ENCODE measurements around the gene SMU1. TPM values are rescaled to one million over a fixed set of nuclear protein-coding genes. Genes with fewer than 3 reads are reported as not detected.

SMU1 gene
- total and polyA plus RNA-seq, 2 of the 13 experiments (the other 11 are each of a cell fraction or from before 2014, with no cell fraction given) = 12.9 to 36.6 TPM

DNA sequence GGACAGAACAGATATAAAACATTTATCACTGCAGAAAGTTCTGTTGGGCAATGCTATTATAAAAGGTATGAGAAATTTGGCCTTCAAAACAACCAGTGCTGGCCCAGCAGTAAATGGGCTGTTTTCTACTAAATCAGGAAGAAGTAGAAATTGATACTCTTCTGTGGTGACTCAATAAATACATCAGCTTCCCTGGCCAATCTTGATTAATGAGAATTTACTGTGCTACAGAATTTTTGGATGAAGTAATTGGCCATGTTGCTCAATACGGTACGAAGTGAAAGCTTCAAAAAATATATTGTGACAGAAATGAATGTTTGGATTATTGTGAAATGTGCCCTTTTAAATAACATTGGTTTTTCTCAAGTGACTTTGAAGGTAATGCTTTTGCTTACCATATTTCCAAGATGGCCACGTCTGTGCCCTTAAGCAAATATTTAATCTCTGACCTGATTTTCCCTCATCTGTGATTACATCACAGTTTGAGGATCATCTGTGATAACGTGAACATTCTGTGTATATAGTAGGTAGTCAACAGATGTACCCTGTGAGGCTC is 47.2 kb downstream of the SMU1 start (continued):
- TF ChIP-seq, protein P1, sequence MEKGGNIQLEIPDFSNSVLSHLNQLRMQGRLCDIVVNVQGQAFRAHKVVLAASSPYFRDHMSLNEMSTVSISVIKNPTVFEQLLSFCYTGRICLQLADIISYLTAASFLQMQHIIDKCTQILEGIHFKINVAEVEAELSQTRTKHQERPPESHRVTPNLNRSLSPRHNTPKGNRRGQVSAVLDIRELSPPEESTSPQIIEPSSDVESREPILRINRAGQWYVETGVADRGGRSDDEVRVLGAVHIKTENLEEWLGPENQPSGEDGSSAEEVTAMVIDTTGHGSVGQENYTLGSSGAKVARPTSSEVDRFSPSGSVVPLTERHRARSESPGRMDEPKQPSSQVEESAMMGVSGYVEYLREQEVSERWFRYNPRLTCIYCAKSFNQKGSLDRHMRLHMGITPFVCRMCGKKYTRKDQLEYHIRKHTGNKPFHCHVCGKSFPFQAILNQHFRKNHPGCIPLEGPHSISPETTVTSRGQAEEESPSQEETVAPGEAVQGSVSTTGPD (CRISPR knock-in tag; IDR thresholded peaks at IDR 0.05) = no peak
- TF ChIP-seq ZNF572 (CRISPR knock-in tag; IDR thresholded peaks at IDR 0.05) = no peak
- TF ChIP-seq ZNF34 (CRISPR knock-in tag; IDR thresholded peaks at IDR 0.05; ENCODE audit: borderline replicate concordance) = no peak
- TF ChIP-seq ZNF720 (CRISPR knock-in tag; IDR thresholded peaks at IDR 0.05) = no peak
- TF ChIP-seq CREM (IDR thresholded peaks at IDR 0.05) = peak; percentile 49; the same call in 1 of the 2 replicates
- TF ChIP-seq CREM (CRISPR knock-in tag; IDR thresholded peaks at IDR 0.05) = no peak
- no peak for TF ChIP-seq ZNF766 (CRISPR knock-in tag; IDR thresholded peaks at IDR 0.05; ENCODE audit: borderline replicate concordance)
- no peak for TF ChIP-seq IKZF4 (CRISPR knock-in tag; IDR thresholded peaks at IDR 0.05; ENCODE audit: borderline replicate concordance, low read depth, not compliant biosample characterization)
- TF ChIP-seq PHF5A (CRISPR knock-in tag; IDR thresholded peaks at IDR 0.05; ENCODE audit: low read depth, unreplicated experiment) = no peak
- peak; percentile 36; the same call in 1 of the 2 replicates for TF ChIP-seq THAP11 (CRISPR knock-in tag; IDR thresholded peaks at IDR 0.05)
- TF ChIP-seq, protein P2, sequence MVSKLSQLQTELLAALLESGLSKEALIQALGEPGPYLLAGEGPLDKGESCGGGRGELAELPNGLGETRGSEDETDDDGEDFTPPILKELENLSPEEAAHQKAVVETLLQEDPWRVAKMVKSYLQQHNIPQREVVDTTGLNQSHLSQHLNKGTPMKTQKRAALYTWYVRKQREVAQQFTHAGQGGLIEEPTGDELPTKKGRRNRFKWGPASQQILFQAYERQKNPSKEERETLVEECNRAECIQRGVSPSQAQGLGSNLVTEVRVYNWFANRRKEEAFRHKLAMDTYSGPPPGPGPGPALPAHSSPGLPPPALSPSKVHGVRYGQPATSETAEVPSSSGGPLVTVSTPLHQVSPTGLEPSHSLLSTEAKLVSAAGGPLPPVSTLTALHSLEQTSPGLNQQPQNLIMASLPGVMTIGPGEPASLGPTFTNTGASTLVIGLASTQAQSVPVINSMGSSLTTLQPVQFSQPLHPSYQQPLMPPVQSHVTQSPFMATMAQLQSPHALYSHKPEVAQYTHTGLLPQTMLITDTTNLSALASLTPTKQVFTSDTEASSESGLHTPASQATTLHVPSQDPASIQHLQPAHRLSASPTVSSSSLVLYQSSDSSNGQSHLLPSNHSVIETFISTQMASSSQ (IDR thresholded peaks at IDR 0.05; ENCODE audit: low read depth) = no peak
- TF ChIP-seq, protein P2 (CRISPR knock-in tag; IDR thresholded peaks at IDR 0.05; ENCODE audit: borderline replicate concordance) = peak; percentile 19; the same call in 1 of the 2 replicates
- no peak for TF ChIP-seq NONO (IDR thresholded peaks at IDR 0.05)
- no peak for TF ChIP-seq NONO (CRISPR knock-in tag; conservative IDR thresholded peaks at IDR 0.05)
- TF ChIP-seq, protein P3, sequence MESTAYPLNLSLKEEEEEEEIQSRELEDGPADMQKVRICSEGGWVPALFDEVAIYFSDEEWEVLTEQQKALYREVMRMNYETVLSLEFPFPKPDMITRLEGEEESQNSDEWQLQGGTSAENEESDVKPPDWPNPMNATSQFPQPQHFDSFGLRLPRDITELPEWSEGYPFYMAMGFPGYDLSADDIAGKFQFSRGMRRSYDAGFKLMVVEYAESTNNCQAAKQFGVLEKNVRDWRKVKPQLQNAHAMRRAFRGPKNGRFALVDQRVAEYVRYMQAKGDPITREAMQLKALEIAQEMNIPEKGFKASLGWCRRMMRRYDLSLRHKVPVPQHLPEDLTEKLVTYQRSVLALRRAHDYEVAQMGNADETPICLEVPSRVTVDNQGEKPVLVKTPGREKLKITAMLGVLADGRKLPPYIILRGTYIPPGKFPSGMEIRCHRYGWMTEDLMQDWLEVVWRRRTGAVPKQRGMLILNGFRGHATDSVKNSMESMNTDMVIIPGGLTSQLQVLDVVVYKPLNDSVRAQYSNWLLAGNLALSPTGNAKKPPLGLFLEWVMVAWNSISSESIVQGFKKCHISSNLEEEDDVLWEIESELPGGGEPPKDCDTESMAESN (CRISPR knock-in tag; conservative IDR thresholded peaks at IDR 0.05) = no peak
- TF ChIP-seq, protein P4, sequence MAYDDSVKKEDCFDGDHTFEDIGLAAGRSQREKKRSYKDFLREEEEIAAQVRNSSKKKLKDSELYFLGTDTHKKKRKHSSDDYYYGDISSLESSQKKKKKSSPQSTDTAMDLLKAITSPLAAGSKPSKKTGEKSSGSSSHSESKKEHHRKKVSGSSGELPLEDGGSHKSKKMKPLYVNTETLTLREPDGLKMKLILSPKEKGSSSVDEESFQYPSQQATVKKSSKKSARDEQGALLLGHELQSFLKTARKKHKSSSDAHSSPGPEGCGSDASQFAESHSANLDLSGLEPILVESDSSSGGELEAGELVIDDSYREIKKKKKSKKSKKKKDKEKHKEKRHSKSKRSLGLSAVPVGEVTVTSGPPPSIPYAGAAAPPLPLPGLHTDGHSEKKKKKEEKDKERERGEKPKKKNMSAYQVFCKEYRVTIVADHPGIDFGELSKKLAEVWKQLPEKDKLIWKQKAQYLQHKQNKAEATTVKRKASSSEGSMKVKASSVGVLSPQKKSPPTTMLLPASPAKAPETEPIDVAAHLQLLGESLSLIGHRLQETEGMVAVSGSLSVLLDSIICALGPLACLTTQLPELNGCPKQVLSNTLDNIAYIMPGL (CRISPR knock-in tag; IDR thresholded peaks at IDR 0.05; ENCODE audit: borderline replicate concordance in 1 of 2, low read depth in 1 of 2) = no peak
- TF ChIP-seq HMGA1 (CRISPR knock-in tag; conservative IDR thresholded peaks at IDR 0.05) = no peak
- peak; percentile 54 for TF ChIP-seq ISL2 (CRISPR knock-in tag; IDR thresholded peaks at IDR 0.05)
- TF ChIP-seq SRY (CRISPR knock-in tag; IDR thresholded peaks at IDR 0.05) = no peak
- no peak for TF ChIP-seq PCBP2 (optimal IDR thresholded peaks at IDR 0.05; ENCODE audit: low read depth, low read length, poor library complexity, severe bottlenecking)
- no peak for TF ChIP-seq SPEN (CRISPR knock-in tag; IDR thresholded peaks at IDR 0.05; ENCODE audit: low read depth)
- no peak for TF ChIP-seq ZNF761 (CRISPR knock-in tag; conservative IDR thresholded peaks at IDR 0.05)
